Brain pericyte (primary cell): ENCODE measurements around the gene VAT1L.

ENCODE experiments used
- DNase-seq: peaks from one replicate; pipeline ENCODE4 v3.0.0-alpha.2; 2012; ENCODE audit warnings: low read depth, low spot score

The VAT1L gene

GRCh38 chr16:77948835-77949234 lies 160.5 kb downstream of the VAT1L start:
- DNase-seq, result no peak

DNA sequence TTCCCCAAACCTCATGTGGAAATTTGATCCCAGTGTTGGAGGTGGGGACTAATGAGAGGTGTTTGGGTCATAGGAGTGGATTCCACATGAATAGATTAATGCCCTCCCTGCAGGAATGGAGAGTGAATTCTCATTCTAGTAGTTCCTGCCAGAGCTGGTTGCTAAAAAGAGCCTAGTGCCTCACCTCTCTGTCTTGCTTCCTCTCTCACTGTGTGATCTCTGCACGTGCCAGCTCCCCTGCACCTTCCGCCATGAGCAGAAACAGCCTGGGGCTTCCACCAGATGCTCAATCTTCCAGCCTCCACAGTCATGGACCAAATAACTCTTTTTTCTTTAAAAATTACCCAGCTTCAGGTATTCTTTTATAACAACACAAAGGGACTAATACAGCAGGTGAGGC lies 161.1 kb downstream of the VAT1L start:
- no peak for DNase-seq

DNA sequence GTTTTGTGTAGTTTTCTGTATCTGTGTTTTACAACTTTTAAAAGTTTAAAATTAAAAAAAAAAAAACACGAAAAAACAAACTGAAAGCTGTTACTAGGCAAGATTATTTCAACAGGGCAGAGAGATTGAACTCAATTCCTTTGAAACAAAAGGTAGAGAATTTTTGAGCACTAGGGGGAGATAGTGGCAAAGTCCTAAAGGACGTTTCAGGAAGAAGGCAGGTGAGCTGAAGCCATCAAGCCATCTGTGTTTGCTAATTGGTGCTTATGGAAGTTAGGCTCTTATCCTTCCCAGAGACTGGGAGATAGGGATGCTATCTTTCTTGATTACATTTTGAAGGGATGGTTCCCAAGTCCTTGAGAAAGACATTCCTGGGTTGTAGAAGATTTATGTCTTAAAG lies 163.4 kb downstream of the VAT1L start:
- DNase-seq, result no peak

- DNase-seq, result no peak
Observed at GRCh38 chr16:77955127-77955526, 166.8 kb downstream of the VAT1L start.

- no peak for DNase-seq
Observed at GRCh38 chr16:77956231-77956630, 167.9 kb downstream of the VAT1L start.

- no peak for DNase-seq
Observed at GRCh38 chr16:77960766-77961165, 172.4 kb downstream of the VAT1L start.

DNA sequence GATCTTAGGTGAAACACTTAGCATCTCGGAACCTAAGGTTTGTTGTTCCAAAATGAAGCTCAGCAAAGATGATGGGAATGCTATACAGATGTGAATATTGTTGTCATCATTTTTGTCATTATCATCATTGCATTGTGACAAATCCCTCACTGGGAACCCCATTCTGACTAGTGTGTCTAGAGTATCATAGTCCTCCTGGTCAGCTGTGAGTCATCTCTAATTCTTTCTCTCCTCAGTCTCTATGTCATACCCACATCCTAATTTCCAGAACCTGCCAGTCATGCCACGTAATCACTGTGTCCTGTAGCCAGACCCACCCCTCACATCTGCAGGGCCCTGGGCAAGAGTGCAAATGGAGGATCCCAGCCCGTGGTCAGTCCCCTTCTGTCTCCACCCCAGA lies 173.4 kb downstream of the VAT1L start:
- no peak for DNase-seq

- no peak for DNase-seq
Observed at GRCh38 chr16:77962689-77963088, 174.3 kb downstream of the VAT1L start.

- no peak for DNase-seq
Observed at GRCh38 chr16:77963185-77964044, 175.1 kb downstream of the VAT1L start.

GRCh38 chr16:77965346-77965745 lies 177.0 kb downstream of the VAT1L start:
- no peak for DNase-seq

- no peak for DNase-seq
Observed at GRCh38 chr16:77967054-77967904, 178.9 kb downstream of the VAT1L start.

DNA sequence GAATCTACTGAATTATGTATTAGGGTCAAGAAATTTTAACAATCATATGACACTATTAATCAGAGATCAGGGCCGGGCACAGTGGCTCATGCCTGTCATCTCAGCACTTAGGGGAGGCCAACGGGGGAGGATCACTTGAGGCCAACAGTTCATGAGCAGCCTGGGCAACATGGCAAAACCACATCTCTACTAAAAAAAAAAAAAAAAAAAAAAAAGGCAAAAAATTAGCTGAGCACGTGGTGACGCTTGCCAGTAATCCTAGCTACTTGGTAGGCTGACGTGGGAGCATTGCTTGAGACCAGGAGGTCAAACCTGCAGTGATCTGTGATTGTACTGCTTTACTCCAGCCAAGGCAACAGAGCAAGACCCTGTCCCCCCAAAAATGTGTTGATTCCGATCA lies 181.5 kb downstream of the VAT1L start:
- no peak for DNase-seq

DNA sequence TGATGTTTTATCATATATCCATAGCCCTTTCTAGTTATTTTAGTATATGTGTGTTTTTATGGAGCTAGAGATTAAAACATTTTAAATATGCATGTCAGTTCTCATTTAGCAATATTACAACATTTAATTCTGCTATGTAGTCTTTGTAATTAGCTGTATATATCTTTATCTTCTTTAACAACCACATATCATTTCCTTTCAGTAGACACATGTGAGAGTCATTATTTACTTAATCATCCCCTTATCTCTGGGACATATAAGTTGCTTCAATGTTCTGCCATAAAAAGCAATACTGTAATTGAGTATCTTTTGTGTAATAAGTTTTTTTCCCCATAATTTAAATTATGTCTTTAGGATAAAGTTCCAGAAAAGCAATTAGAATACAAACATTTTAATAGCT lies 182.0 kb downstream of the VAT1L start:
- no peak for DNase-seq

DNA sequence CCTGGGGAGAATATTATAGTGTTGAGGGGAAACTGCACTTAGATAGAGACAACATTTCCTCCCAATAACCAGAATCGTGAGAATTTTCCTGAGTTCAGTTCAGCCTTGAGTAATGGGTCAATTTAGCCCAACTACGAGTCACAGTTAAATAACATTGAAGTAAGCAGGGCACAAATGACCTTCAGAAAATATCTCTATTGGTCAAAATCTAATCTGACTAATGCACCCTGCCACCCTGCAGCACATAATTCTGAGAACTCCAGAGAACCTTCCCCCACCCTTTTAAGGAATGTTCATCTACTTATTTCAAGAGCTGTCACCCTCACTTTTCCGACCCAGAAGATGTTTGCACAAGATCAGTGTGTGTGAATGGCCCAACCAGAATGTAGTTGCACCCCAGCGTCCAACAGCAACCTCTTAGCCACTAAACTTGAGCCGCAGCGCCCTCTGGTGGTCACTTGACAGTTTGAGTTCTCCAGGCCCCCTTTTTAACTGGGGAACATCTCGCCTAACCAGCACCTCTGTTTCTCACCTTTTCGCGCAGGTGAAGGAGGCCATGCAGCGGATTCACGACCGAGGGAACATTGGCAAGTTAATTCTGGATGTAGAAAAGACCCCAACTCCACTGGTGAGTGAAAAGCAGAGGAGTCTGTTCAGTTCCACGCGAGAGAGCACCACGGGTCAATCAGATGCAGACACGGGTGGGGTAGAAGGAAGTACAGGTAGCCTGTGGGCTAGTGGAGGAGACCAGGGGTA lies 183.1 kb downstream of the VAT1L start:
- DNase-seq, result no peak

GRCh38 chr16:77972062-77972392 lies 183.7 kb downstream of the VAT1L start:
- DNase-seq, result no peak

- DNase-seq, result no peak
Observed at GRCh38 chr16:77974883-77975282, 186.5 kb downstream of the VAT1L start.

DNA sequence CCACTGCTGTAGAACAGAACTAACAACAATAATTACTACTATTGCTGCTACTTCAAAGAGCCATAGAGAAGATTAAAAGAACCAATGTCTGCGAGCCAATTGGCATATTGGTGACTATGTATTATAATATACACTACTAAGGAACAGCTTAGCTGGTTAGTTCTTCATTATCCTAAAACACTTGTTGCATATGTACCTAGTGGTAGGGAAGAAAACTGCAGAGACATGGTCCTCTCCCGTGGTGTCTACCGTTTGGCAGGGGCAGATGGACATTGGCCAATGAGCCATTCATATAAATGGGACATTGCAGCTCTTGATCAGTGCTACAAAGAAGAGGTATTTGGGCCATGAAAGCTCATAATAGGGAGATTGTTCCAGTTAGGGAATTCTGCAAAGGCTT lies 187.6 kb downstream of the VAT1L start:
- no peak for DNase-seq

GRCh38 chr16:77977339-77977738 lies 189.0 kb downstream of the VAT1L start:
- DNase-seq, result no peak

GRCh38 chr16:77985111-77985510 lies 196.7 kb downstream of the VAT1L start:
- no peak for DNase-seq

DNA sequence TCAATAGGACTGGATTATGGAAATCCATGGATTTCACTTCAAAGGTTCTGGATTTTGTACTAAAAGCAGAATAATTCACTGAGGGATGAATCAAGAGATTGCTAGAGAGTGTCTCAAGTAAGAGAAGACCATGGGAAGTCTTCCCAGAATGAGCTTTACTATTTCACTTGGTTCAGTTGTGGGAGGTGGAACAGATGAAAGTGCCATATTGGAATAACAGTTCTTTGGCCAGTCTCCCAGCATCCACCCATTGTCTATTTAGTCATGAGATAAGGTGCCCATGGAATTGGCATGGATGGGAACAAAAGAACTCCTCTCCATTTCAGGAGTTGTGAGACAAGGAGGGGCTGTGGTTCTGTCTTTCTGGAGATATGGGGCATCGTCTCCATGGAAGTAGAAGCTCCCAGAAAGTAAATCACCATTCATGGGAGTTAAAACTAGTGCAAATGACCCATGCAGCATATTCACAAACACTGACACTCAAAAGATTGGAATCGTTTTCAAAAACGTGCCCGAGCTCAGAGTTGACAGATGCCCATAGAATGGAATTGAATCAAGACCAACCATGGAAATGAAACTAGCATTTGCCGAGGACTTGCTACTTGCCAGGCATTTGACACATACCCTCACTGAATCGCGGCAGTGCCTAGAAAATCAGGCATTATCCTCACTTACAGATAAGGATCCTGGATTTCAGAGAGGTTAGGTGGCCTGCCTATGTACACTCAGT lies 197.8 kb downstream of the VAT1L start:
- DNase-seq, result no peak

- no peak for DNase-seq
Observed at GRCh38 chr16:77987810-77988209, 199.4 kb downstream of the VAT1L start.

DNA sequence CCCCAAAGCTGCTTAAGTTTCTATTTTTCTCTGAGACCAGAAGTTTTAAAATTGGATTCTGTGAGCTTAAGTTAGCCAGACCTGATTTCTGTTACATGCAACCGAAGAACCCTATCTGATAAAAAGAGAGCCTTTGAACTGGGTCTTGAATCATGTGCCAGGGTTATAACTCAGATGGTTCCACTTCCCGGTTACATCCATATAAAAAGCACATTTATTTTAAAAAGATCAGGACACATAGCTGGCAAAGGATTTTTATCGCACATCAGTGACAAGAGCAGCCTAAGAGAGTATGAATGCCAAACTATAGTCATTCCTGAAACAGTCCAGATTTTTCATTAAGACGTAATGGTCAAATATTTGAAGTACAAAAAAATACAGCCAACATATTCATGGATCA lies 201.5 kb downstream of the VAT1L start:
- no peak for DNase-seq
